Muscle layer of duodenum (tissue), 2 donors: ENCODE measurements around the gene DEGS2.
A peak's percentile ranks its signal among the peaks of the same experiment; 100 is the strongest.

ENCODE experiments used
- H3K27ac ChIP-seq: one replicate; pipeline ENCODE4 v1.7.0; 2013; ENCODE audit warnings: mild to moderate bottlenecking, low read length
- H3K27me3 ChIP-seq: one replicate; pipeline ENCODE4 v1.7.0; 2013; ENCODE audit warnings: low read depth, mild to moderate bottlenecking, control low read depth, low read length
- H3K36me3 ChIP-seq, 2 donors: one replicate each; pipeline ENCODE4 v1.7.0; 2013; ENCODE audit warnings: low read length in 2 of 2, control low read depth in 1 of 2, mild to moderate bottlenecking in 1 of 2; ENCODE audit not compliant: insufficient read depth in 2 of 2, control insufficient read depth in 1 of 2
- H3K4me1 ChIP-seq, 2 donors: one replicate each; pipeline ENCODE4 v1.7.0; 2013; ENCODE audit warnings: low read length in 2 of 2, mild to moderate bottlenecking in 2 of 2, control low read depth in 1 of 2, moderate library complexity in 1 of 2; ENCODE audit not compliant: insufficient read depth in 2 of 2, control insufficient read depth in 1 of 2
- H3K4me3 ChIP-seq, 2 donors: one replicate each; pipeline ENCODE4 v1.7.0; 2013; ENCODE audit warnings: low read length in 2 of 2, low read depth in 1 of 2, mild to moderate bottlenecking in 1 of 2
- H3K9me3 ChIP-seq, 2 donors: one replicate each; pipeline ENCODE4 v1.7.0; 2013; ENCODE audit warnings: low read length in 2 of 2, control low read depth in 1 of 2, mild to moderate bottlenecking in 1 of 2; ENCODE audit not compliant: control insufficient read depth in 1 of 2
- donor health status: healthy.

Gene DEGS2

GRCh38 chr14:100156776-100157175 lies 2.7 kb downstream of the DEGS2 start:
- Histone ChIP-seq H3K4me3 (no peak overlapping the region), H3K4me1 (peaks cover 8 to 9% of the 10 kb centered on the region in 2 donors), H3K9me3 (peaks cover 0 to 13% of the 10 kb centered on the region in 2 donors), H3K27ac (peak overlapping the region; percentile 1), H3K36me3 (no peaks in the 10 kb centered on the region), H3K27me3 (peaks cover 15% of the 10 kb centered on the region)

GRCh38 chr14:100155756-100156616 lies 3.5 kb downstream of the DEGS2 start:
- H3K27me3 ChIP-seq, result peaks cover 15% of the 10 kb centered on the region
- H3K4me3 ChIP-seq, result no peak overlapping the region
- H3K27ac ChIP-seq, result peak overlapping the region; percentile 58
- H3K9me3 ChIP-seq, result peaks cover 0 to 13% of the 10 kb centered on the region in 2 donors
- peaks cover 8 to 9% of the 10 kb centered on the region in 2 donors for H3K4me1 ChIP-seq
- no peaks in the 10 kb centered on the region for H3K36me3 ChIP-seq

GRCh38 chr14:100155049-100155621 lies 4.3 kb downstream of the DEGS2 start:
- peak overlapping the region; percentile 58 for H3K27ac ChIP-seq
- peaks cover 9% of the 10 kb centered on the region for H3K27me3 ChIP-seq
- H3K9me3 ChIP-seq, result peaks cover 0 to 13% of the 10 kb centered on the region in 2 donors
- H3K4me3 ChIP-seq, result no peak overlapping the region
- peaks cover 8 to 9% of the 10 kb centered on the region in 2 donors for H3K4me1 ChIP-seq
- H3K36me3 ChIP-seq, result no peaks in the 10 kb centered on the region

GRCh38 chr14:100153560-100153959 lies 5.9 kb downstream of the DEGS2 start:
- H3K4me1 ChIP-seq, result peaks cover under 1 to 9% of the 10 kb centered on the region in 2 donors
- H3K9me3 ChIP-seq, result peaks cover 0 to 13% of the 10 kb centered on the region in 2 donors
- H3K27me3 ChIP-seq, result peaks cover 7% of the 10 kb centered on the region
- no peak overlapping the region for H3K27ac ChIP-seq
- H3K4me3 ChIP-seq, result no peak overlapping the region
- no peaks in the 10 kb centered on the region for H3K36me3 ChIP-seq

DNA sequence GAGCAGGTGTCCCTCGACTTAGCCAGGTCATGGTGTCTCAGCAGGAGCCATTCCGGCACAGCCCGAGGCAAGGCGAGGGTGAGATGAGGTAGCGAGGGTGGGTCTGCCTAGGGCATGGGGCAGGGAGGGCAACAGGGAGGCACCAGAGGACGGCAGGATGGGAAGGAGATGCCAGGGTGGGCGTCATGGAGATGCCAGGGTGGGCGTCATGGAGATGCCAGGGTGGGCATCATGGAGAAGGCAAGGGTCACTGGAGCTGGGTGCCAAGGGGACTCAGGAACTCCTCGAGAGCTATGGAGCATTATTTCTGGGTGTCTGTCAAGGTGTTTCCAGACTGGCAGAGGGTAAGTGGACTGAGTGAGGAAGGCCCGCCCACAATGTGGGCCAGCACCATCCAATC lies 7.4 kb downstream of the DEGS2 start:
- H3K4me3 ChIP-seq, result no peak overlapping the region
- H3K9me3 ChIP-seq, result peaks cover 0 to 13% of the 10 kb centered on the region in 2 donors
- no peaks in the 10 kb centered on the region for H3K36me3 ChIP-seq
- peaks cover 0 to 9% of the 10 kb centered on the region in 2 donors for H3K4me1 ChIP-seq
- H3K27ac ChIP-seq, result no peak overlapping the region
- peaks cover 2% of the 10 kb centered on the region for H3K27me3 ChIP-seq

GRCh38 chr14:100150932-100151587 lies 8.4 kb downstream of the DEGS2 start:
- no peak overlapping the region for H3K4me3 ChIP-seq

DNA sequence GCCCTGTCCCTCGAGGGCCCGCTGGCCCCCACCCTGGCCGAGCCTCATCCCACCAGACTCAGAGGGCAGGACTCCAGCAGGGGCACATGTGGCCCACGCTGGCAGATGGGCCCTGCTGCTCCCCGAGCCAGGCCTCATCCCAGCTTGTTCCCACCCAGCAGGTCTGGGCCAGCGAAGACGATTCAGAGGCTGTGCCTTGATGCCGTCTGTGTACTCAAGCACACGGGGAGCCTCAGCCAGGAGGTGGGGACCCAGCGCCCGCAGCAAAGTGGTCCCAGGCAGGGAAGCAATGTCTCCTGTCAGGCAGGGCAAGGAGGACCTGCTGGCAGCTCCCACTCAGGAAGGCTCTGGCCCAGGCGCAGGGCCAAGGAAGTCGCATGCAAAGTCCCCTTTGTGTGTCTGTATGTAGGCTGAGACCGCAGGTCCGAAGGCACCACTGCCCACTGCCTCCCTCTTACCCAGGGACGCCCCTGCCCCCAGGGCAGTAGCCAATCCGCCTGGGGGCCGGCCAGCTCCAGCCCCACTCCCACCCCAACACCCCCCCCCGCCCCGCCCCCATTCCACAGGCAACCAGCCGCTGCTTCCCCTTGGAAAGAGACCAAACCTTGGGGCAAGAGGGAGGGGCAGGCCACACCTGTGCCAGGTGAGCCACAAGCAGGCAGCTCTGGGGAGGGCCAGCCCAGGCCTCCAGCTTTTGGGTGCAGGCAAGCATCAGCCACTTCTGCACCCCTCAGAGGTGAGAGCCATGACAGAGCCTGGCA lies 9.4 kb downstream of the DEGS2 start:
- H3K27me3 ChIP-seq, result no peaks in the 10 kb centered on the region

More at GRCh38 chr14:100150932-100151587, 8.4 kb downstream of the DEGS2 start:
- H3K36me3 ChIP-seq, result no peaks in the 10 kb centered on the region
- peaks cover 0 to 13% of the 10 kb centered on the region in 2 donors for H3K9me3 ChIP-seq
- peaks cover 0 to 1% of the 10 kb centered on the region in 2 donors for H3K4me1 ChIP-seq
- no peak overlapping the region for H3K27ac ChIP-seq
- H3K27me3 ChIP-seq, result no peaks in the 10 kb centered on the region

GRCh38 chr14:100148837-100149731 lies 10.4 kb downstream of the DEGS2 start:
- no peaks in the 10 kb centered on the region for H3K27me3 ChIP-seq
- no peaks in the 10 kb centered on the region for H3K4me1 ChIP-seq
- no peak overlapping the region for H3K27ac ChIP-seq
- H3K4me3 ChIP-seq, result no peak overlapping the region
- H3K36me3 ChIP-seq, result peaks cover 0 to 4% of the 10 kb centered on the region in 2 donors
- no peaks in the 10 kb centered on the region for H3K9me3 ChIP-seq

More for the DNA sequence above, 9.4 kb downstream of the DEGS2 start:
- H3K4me1 ChIP-seq, result no peaks in the 10 kb centered on the region
- H3K4me3 ChIP-seq, result no peak overlapping the region
- peaks cover 0 to 8% of the 10 kb centered on the region in 2 donors for H3K9me3 ChIP-seq
- no peaks in the 10 kb centered on the region for H3K36me3 ChIP-seq
- no peak overlapping the region for H3K27ac ChIP-seq

- H3K27me3 ChIP-seq, result no peaks in the 10 kb centered on the region
- H3K27ac ChIP-seq, result no peak overlapping the region
- H3K4me3 ChIP-seq, result no peak overlapping the region
- peaks cover 0 to 13% of the 10 kb centered on the region in 2 donors for H3K36me3 ChIP-seq
- H3K4me1 ChIP-seq, result peaks cover 0 to under 1% of the 10 kb centered on the region in 2 donors
- no peaks in the 10 kb centered on the region for H3K9me3 ChIP-seq
Measured at GRCh38 chr14:100147691-100148464, 11.6 kb downstream of the DEGS2 start.
